ENCODE data around the gene LUC7L.
"Not testable (repeated sequence)": the region's sequence is repeated elsewhere in the genome, so short reads cannot be mapped to it uniquely, and the experiment has no call there.

The LUC7L gene

GRCh38 chr16:263182-263774 is 34.0 kb upstream of the LUC7L start:
- no peak for DNase-seq (ENCODE audit: low read depth in 2 of 2)

GRCh38 chr16:262121-262745 is 33.0 kb upstream of the LUC7L start:
- DNase-seq (ENCODE audit: low read depth in 2 of 2) = no peak

- DNase-seq (ENCODE audit: low read depth in 2 of 2) = no peak
These were observed 31.9 kb upstream of the LUC7L start for GRCh38 chr16:261031-261691.

GRCh38 chr16:260326-260725 is 31.1 kb upstream of the LUC7L start:
- DNase-seq (ENCODE audit: low read depth in 2 of 2) = no peak

GRCh38 chr16:259814-260253 is 30.6 kb upstream of the LUC7L start:
- DNase-seq (ENCODE audit: low read depth in 2 of 2) = no peak

DNA sequence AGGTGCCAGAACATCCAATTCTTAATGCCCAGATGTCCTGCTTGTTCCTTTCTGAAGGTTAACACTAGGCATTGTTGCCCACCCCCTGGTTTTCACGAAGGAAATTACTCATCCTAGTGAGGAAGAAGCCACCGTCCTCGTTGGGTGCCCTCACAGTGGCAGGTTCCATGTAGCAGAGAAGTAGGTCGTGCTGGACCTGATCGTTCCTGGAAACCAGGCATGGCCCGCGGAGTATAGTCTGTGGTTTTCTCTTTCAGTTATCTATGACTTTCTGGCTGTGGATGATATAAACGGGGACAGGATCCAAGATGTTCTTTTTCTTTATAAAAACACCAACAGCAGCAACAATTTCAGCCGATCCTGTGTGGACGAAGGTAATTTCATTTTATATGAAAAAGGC is 30.0 kb upstream of the LUC7L start:
- DNase-seq (ENCODE audit: low read depth in 2 of 2) = no peak

DNA sequence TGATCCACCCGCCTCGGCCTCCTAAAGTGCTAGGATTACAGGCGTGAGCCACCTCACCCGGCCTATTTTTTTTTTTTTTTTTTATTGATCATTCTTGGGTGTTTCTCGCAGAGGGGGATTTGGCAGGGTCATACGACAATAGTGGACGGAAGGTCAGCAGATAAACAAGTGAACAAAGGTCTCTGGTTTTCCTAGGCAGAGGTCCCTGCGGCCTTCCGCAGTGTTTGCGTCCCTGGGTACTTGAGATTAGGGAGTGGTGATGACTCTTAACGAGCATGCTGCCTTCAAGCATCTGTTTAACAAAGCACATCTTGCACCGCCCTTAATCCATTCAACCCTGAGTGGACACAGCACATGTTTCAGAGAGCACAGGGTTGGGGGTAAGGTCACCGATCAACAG is 28.8 kb upstream of the LUC7L start:
- not testable (repeated sequence) for DNase-seq (ENCODE audit: low read depth in 2 of 2)

DNA sequence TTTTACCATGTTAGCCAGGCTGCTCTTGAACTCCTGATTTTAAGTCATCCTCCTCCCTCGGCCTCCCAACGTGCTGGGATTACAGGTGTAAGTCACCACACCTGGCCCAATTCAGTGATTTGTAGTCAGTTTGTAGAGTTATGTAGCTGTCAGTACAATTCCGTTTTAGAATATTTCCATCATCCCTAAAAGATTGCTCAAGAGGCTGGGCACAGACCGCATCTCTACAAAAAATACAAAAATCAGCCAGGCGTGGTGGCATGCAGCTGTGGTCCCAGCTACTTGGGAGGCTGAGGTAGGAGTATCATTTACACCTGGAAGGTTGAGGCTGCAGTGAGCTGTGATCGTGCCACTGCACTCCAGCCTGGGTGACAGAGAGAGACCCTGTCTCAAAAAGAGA is 25.9 kb upstream of the LUC7L start:
- no peak for DNase-seq (ENCODE audit: low read depth in 2 of 2)

DNA sequence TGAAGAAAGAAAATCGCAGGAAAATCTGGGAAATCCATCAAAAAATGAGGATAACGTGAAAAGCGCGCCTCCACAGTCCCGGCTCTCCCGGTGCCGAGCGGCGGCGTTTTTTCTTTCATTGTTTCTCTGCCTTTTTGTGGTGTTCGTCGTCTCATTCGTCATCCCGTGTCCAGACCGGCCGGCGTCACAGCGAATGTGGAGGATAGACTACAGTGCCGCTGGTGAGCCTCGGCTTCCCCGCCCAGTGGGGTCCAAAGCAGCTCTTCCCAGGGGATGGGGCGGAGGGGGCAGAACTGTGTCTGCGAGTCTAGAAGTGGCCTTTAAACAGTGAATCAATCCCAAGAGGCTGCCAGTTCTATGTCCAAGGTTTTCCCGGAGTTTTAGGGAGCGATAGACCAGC is 25.2 kb upstream of the LUC7L start:
- DNase-seq (ENCODE audit: low read depth in 2 of 2) = no peak

GRCh38 chr16:253833-254232 is 24.6 kb upstream of the LUC7L start:
- no peak for DNase-seq (ENCODE audit: low read depth in 2 of 2)

DNA sequence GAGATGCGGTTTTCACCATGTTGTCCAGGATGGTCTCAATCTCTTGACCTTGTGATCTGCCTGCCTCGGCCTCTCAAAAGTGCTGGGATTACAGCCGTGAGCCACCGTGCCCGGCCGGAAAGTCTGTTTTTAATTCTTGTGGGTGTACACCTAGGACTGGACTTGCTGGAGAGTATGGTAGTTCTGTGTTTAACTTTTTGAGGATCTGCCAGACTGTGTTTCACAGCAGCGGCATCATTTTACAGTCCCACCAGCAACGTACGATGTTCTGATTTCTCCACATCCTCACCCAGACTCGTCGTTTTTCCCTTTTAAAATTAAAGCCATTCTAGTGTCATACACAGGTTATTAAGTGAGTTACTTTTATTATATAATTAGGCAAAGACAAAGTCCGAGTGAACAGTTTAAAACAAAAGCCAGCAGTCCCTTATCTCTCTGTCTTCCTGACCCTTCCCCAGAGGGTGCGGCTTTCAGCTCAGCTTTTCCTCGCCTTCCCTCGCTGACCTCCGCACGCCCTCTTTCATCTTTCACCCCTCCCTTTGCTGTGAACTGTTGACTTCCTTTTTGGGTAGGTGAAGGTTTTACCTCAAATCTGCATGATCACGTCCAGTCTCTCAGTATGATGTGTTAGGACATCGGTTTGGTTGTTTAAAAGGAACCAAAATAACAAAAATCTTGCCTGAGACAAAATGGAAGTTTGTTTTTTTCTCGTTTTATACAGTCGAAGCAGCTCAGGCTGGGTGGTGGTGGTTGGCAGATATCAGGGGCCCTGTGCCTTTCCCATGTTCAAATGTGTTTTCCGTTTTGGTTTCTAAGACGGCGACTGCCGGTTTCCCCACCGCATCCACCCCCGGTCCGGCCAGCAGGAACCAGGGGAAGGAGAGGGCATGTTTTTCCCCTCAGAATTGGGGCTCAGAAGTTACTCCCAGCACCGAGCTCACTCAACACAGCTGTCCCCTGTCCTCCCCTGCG is 23.4 kb upstream of the LUC7L start:
- DNase-seq (ENCODE audit: low read depth in 2 of 2) = no peak

GRCh38 chr16:249431-249830 is 20.2 kb upstream of the LUC7L start:
- no peak for DNase-seq (ENCODE audit: low read depth in 2 of 2)

GRCh38 chr16:247027-247426 is 17.8 kb upstream of the LUC7L start:
- DNase-seq (ENCODE audit: low read depth in 2 of 2) = no peak

GRCh38 chr16:245105-245504 is 15.9 kb upstream of the LUC7L start:
- no peak for DNase-seq (ENCODE audit: low read depth in 2 of 2)

- no peak for DNase-seq (ENCODE audit: low read depth in 2 of 2)
These were observed 14.1 kb upstream of the LUC7L start for GRCh38 chr16:243348-243747.

DNA sequence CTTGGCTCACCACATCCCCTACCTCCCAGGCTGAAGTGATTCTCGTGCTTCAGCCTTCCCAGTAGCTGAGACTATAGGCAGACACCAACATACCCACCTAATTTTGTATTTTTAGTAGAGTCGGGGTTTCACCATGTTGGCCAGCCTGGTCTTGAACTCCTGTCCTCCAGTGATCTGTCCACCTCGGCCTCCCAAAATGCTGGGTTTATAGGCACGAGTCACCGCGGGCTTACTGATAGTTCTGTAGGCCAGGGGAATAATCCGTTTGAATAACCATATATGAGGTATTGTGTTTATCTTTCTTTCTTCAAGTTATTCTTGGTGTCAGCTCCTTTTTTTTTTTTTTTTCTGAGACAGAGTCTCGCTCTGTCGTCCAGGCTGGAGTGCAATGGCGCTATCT is 13.0 kb upstream of the LUC7L start:
- no peak for DNase-seq (ENCODE audit: low read depth in 2 of 2)

- DNase-seq (ENCODE audit: low read depth in 2 of 2) = no peak
These were observed 11.3 kb upstream of the LUC7L start for GRCh38 chr16:240559-240958.

DNA sequence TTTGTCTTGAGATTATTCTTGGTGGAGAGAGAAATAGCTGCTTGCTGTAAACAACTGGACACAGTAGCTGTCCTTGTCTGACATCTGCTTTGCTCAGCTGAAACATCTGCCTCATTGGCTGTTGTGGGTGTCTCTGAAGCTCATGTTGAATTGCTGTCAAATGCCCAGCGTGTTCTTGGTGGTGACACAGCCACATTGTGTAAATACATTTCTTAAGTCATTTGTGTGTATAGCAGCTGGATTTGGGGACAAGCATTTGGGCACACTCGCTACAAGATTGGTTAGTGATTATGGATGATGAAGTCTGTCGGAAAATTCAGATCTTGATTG is 10.7 kb upstream of the LUC7L start:
- DNase-seq (ENCODE audit: low read depth in 2 of 2) = no peak

DNA sequence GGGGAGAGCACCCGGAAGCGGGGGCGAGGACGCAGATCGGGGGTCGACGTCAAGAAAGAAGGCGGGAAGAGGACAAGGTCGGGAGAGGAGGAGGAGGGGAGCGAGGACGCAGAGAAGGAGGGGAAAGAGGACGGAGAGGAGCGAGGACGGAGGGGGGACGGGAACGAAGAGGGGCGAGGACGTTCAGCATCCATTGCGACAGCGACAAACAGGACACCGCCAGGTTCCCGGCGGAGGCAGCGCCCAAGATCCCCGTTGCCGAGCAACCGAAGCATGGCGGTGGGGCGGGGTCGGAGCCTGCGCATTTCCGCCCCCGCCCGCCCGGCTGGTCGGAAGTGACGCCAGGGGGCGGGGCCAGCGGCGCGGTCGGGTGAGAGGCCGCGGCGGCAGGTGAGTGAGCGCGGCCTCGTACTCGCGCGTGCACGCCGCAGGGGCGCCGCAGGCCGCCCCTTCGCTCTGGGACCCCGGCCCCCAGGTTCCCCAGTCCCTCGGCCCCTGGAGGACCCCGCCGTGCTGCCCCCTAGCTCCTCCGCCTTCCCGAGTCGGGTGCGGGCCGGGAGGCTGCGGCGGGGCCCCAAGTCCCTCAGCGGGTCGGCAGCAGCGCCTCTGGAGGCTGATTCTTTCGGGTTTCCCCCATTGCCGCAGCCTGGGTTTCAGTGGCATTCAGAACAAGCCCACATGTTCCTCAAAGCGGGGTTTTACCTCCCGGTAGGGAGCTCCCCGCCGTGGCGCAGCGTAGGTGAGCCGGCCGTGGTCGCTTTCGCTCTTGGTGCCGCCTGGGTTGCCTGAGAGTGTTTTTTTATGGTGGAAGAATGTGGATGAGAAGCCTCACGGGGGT is 5.4 kb upstream of the LUC7L start, which contains the start of gene FAM234A:
Gene FAM234A, plus strand, starts transcription at position 354 of the 838 bp plus-strand sequence. CDS start 19,593 bp downstream, outside the sequence.
- DNase-seq (ENCODE audit: low read depth in 2 of 2) = peak; percentile 60 to 70

- DNase-seq (ENCODE audit: low read depth in 2 of 2) = no peak
These were observed 1.7 kb upstream of the LUC7L start for GRCh38 chr16:230949-231348.

DNA sequence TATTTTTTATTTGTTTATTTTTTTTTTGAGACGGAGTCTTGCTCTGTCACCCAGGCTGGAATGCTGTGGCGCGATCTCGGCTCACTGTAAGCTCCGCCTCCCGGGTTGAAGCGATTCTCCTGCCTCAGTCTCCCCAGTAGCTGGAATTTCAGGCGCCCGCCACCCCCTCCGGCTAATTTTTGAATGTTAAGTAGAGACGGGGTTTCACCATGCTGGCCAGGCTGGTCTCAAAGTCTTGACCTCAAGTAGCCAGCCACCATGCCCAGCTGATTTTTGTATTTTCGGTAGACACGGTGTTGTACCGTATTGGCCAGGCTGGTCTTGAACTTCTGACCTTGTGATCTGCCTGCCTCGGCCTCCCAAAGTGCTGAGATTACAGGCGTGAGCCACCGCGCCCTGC is 1.1 kb upstream of the LUC7L start:
- not testable (repeated sequence) for DNase-seq (ENCODE audit: low read depth in 2 of 2)

Measured in fibroblast of skin of left biceps (primary cell).